GM19351 (cell line): ENCODE data around the gene RILPL1.
A peak's percentile ranks its signal among the peaks of the same experiment; 100 is the strongest.
"Not testable (repeated sequence)": the region's sequence is repeated elsewhere in the genome, so short reads cannot be mapped to it uniquely, and the experiment has no call there.

Source experiments
- ATAC-seq: cut with Tn5 transposase; IDR thresholded peaks from one replicate; pipeline ENCODE4 v1.9.1; 2021; ENCODE audit warnings: mild to moderate bottlenecking, moderate library complexity; ENCODE audit not compliant: unreplicated experiment

Gene RILPL1

GRCh38 chr12:123533672-123534643 lies at the start of gene RILPL1:
Gene RILPL1, minus strand, starts transcription at chr12:123533719. Its CDS starts 237 bp downstream, at chr12:123533482.
- peak; percentile 45 for ATAC-seq

GRCh38 chr12:123580772-123581171 lies 47.3 kb upstream of the RILPL1 start:
- ATAC-seq: no peak

GRCh38 chr12:123578829-123579228 lies 45.3 kb upstream of the RILPL1 start:
- ATAC-seq: not testable (repeated sequence)

GRCh38 chr12:123578243-123578642 lies 44.7 kb upstream of the RILPL1 start:
- ATAC-seq: no peak

- ATAC-seq: no peak
These were observed 43.1 kb upstream of the RILPL1 start for GRCh38 chr12:123576611-123577010.

GRCh38 chr12:123573870-123574269 lies 40.4 kb upstream of the RILPL1 start:
- ATAC-seq: no peak

GRCh38 chr12:123572391-123572790 lies 38.9 kb upstream of the RILPL1 start:
- no peak for ATAC-seq

- ATAC-seq: no peak
These were observed 37.9 kb upstream of the RILPL1 start for GRCh38 chr12:123571343-123571813.

GRCh38 chr12:123559468-123559867 lies 25.9 kb upstream of the RILPL1 start:
- ATAC-seq: no peak

- not testable (repeated sequence) for ATAC-seq
These were observed 25.0 kb upstream of the RILPL1 start for GRCh38 chr12:123558487-123558886.

- ATAC-seq: not testable (repeated sequence)
These were observed 21.3 kb upstream of the RILPL1 start for GRCh38 chr12:123554843-123555242.

GRCh38 chr12:123554136-123554535 lies 20.6 kb upstream of the RILPL1 start:
- ATAC-seq: not testable (repeated sequence)

- no peak for ATAC-seq
These were observed 17.2 kb upstream of the RILPL1 start for GRCh38 chr12:123550700-123551099.

GRCh38 chr12:123548107-123548506 lies 14.6 kb upstream of the RILPL1 start:
- ATAC-seq: no peak

GRCh38 chr12:123546281-123546680 lies 12.8 kb upstream of the RILPL1 start:
- no peak for ATAC-seq

GRCh38 chr12:123543541-123543940 lies 10.0 kb upstream of the RILPL1 start:
- no peak for ATAC-seq

GRCh38 chr12:123540899-123541662 lies 7.6 kb upstream of the RILPL1 start:
- no peak for ATAC-seq

- not testable (repeated sequence) for ATAC-seq
These were observed 2.4 kb upstream of the RILPL1 start for GRCh38 chr12:123535952-123536351.

- ATAC-seq: peak; percentile 33
These were observed 490 bp downstream of the RILPL1 start for GRCh38 chr12:123532808-123533649.

GRCh38 chr12:123532019-123532418 lies 1.5 kb downstream of the RILPL1 start:
- ATAC-seq: peak; percentile 51

GRCh38 chr12:123531091-123531490 lies 2.4 kb downstream of the RILPL1 start:
- ATAC-seq: no peak
